Type B pancreatic cell (in vitro differentiated cells): ENCODE measurements around the gene SV2C. TPM values are rescaled to one million over a fixed set of nuclear protein-coding genes. Genes with fewer than 3 reads are reported as not detected.

Experiments used
- DNase-seq: peaks from one replicate; pipeline ENCODE4 v3.0.0; 2021; ENCODE audit warnings: mixed read lengths; ENCODE audit not compliant: unreplicated experiment; ENCODE audit errors: extremely low spot score
- H3K27ac Mint-ChIP-seq: 2 replicates; pipeline ENCODE4 v1.8.0; 2021; ENCODE audit warnings: mild to moderate bottlenecking, mixed read lengths
- H3K27me3 Mint-ChIP-seq: 2 replicates; pipeline ENCODE4 v1.8.0; 2021; ENCODE audit warnings: mixed read lengths
- H3K36me3 Mint-ChIP-seq: 2 replicates; pipeline ENCODE4 v1.8.0; 2021; ENCODE audit warnings: mixed read lengths
- H3K4me1 Mint-ChIP-seq: one replicate; pipeline ENCODE4 v1.8.0; 2021; ENCODE audit warnings: mixed read lengths; ENCODE audit not compliant: unreplicated experiment
- H3K4me3 Mint-ChIP-seq: 2 replicates; pipeline ENCODE4 v1.8.0; 2021; ENCODE audit warnings: mild to moderate bottlenecking, mixed read lengths
- H3K9me3 Mint-ChIP-seq: 2 replicates; pipeline ENCODE4 v1.8.0; 2021; ENCODE audit warnings: mixed read lengths
- CTCF ChIP-seq: fragments of 200-600 bp; sonication (generic); conservative IDR thresholded peaks from 2 replicates; pipeline ENCODE4 v1.5.0; 2021; ENCODE audit warnings: antibody characterized with exemption, mild to moderate bottlenecking
- total RNA-seq: library from RNA; stranded (reverse); gene quantifications from 2 replicates; pipeline ENCODE4 v1.2.1, GENCODE V29; 2021; ENCODE audit warnings: low replicate concordance

SV2C gene
- total RNA-seq, 1 donor from 2014 or later, result 6.9 TPM

- H3K36me3 Mint-ChIP-seq, result no peaks in the 10 kb centered on the region
- H3K4me3 Mint-ChIP-seq, result no peak overlapping the region
- no peak overlapping the region for H3K27ac Mint-ChIP-seq
- H3K4me1 Mint-ChIP-seq, result peaks cover 4% of the 10 kb centered on the region
- H3K9me3 Mint-ChIP-seq, result no peaks in the 10 kb centered on the region
- H3K27me3 Mint-ChIP-seq, result no peaks in the 10 kb centered on the region
- no peak for TF ChIP-seq CTCF
- DNase-seq, result no peak
Measured at GRCh38 chr5:76351176-76351575, 268.0 kb downstream of the SV2C start.

- no peak overlapping the region for H3K27ac Mint-ChIP-seq
- H3K4me3 Mint-ChIP-seq, result no peak overlapping the region
- no peaks in the 10 kb centered on the region for H3K27me3 Mint-ChIP-seq
- DNase-seq, result no peak
- no peaks in the 10 kb centered on the region for H3K9me3 Mint-ChIP-seq
- H3K4me1 Mint-ChIP-seq, result peaks cover 4% of the 10 kb centered on the region
- no peaks in the 10 kb centered on the region for H3K36me3 Mint-ChIP-seq
- no peak for TF ChIP-seq CTCF
Measured at GRCh38 chr5:76351577-76351976, 268.4 kb downstream of the SV2C start.

GRCh38 chr5:76356887-76357286 lies 273.7 kb downstream of the SV2C start:
- Mint-ChIP-seq H3K27ac (no peak overlapping the region), H3K9me3 (no peaks in the 10 kb centered on the region), H3K4me3 (no peak overlapping the region), H3K4me1 (no peaks in the 10 kb centered on the region), H3K27me3 (peaks cover 7% of the 10 kb centered on the region), H3K36me3 (no peaks in the 10 kb centered on the region)
- no peak for DNase-seq
- no peak for TF ChIP-seq CTCF

DNA sequence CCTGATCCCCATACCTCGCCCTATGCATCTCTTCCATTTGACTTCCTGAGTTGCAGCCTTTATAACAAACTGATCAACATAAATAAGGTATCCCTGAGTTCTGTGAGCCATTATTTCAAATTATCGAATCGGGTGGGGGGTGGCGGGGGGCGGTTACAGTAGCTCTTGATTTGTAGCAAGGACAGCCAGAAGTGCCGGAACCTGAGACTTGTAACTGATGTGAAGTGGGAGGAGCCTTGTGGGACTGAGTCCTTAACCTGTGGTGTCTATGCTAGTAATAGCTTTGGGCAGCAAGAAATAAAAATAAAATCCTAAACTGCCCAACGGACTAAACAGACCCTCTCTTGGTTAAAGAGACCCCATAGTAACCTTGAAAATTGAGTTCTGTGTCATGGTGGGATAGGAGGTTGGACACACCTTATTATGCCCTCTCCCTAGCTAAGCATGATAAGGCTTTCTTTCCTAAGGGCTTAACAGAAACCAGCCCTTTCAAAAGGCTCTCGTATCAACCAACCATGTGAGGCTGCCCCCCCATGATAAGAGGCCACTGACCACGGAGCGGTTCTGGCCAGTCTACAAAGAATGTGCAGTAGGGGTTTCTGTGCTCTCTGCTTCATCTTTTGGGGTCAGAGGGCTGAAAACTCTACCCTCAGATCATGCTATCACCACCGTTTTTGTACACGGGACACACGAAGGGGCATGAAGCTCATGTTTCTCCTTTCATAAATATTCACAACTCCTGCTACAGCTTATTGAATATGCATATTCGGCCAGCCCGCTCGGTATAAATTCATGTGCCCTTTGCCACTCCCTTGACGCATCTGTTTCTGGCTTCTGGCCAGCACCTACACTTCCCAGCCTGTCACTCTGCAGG lies 280.4 kb downstream of the SV2C start:
- Mint-ChIP-seq H3K4me3 (peak overlapping the region; percentile 48), H3K4me1 (peaks cover 11% of the 10 kb centered on the region), H3K9me3 (peaks cover 5% of the 10 kb centered on the region), H3K27me3 (peaks cover 5% of the 10 kb centered on the region), H3K27ac (peak overlapping the region; percentile 21), H3K36me3 (no peaks in the 10 kb centered on the region)
- no peak for DNase-seq
- no peak for TF ChIP-seq CTCF

GRCh38 chr5:76364226-76364589 lies 281.0 kb downstream of the SV2C start:
- H3K27me3 Mint-ChIP-seq, result no peaks in the 10 kb centered on the region
- H3K27ac Mint-ChIP-seq, result peak overlapping the region; percentile 21
- H3K4me3 Mint-ChIP-seq, result peak overlapping the region; percentile 48
- H3K9me3 Mint-ChIP-seq, result peaks cover 5% of the 10 kb centered on the region
- DNase-seq, result no peak
- no peak for TF ChIP-seq CTCF
- H3K36me3 Mint-ChIP-seq, result no peaks in the 10 kb centered on the region
- peaks cover 11% of the 10 kb centered on the region for H3K4me1 Mint-ChIP-seq
